IMR-90 (cell line): ENCODE measurements around the gene CDH13. TPM values are rescaled to one million over a fixed set of nuclear protein-coding genes. Genes with fewer than 3 reads are reported as not detected.

Experiments used
- ATAC-seq: fragments of 200-7000 bp; cut with Tn5 transposase; 2 replicates; pipeline ENCODE4 v1.9.1; 2020; ENCODE audit warnings: low read depth, mild to moderate bottlenecking, moderate library complexity
- BruUV-seq: library from RNA; stranded (reverse); fragments of 400-500 nt; replicated peaks from 2 replicates; lab custom pipeline; 2021; lab: Mats Ljungman, UMichigan
- CTCF ChIA-PET: fragments of 300-600 bp; formaldehyde crosslinking; extraction: SDS; loops from one replicate; lab custom pipeline; 2021; ENCODE audit warnings: antibody characterized with exemption; lab: Yijun Ruan, JAX
- POLR2A ChIA-PET: fragments of 300-600 bp; sonication (Branson Sonifier 250); formaldehyde crosslinking; loops from one replicate; lab custom pipeline; 2022; ENCODE audit warnings: antibody characterized with exemption; ENCODE audit not compliant: unreplicated experiment; lab: Charles Lee
- DNase-seq: peaks from one replicate; pipeline ENCODE4 v3.0.0; 2013
- H2AFZ ChIP-seq: replicated peaks from 2 replicates; pipeline ENCODE3; 2013; ENCODE audit warnings: low read length, mild to moderate bottlenecking; ENCODE audit not compliant: poor library complexity
- H2AK5ac ChIP-seq: 2 replicates; pipeline ENCODE4 v1.6.1; 2013; ENCODE audit warnings: low read depth, low read length, inconsistent platforms
- H2AK9ac ChIP-seq: replicated peaks from 2 replicates; pipeline ENCODE3; 2013; ENCODE audit warnings: mild to moderate bottlenecking, low read depth, low read length, moderate library complexity; ENCODE audit not compliant: poor library complexity
- H2BK120ac ChIP-seq: 2 replicates; pipeline ENCODE4 v1.6.1; 2013; ENCODE audit warnings: low read depth, low read length, inconsistent platforms
- H2BK15ac ChIP-seq: 3 replicates; pipeline ENCODE4 v1.6.1; 2013; ENCODE audit warnings: low read depth, low read length, inconsistent platforms
- H2BK20ac ChIP-seq: 2 replicates; pipeline ENCODE4 v1.6.1; 2013; ENCODE audit warnings: low read depth, mild to moderate bottlenecking, inconsistent platforms, low read length, moderate library complexity
- H2BK5ac ChIP-seq: 2 replicates; pipeline ENCODE4 v1.6.1; 2013; ENCODE audit warnings: mild to moderate bottlenecking, low read depth, low read length, inconsistent platforms; ENCODE audit not compliant: poor library complexity, severe bottlenecking
- H3K14ac ChIP-seq: replicated peaks from 2 replicates; pipeline ENCODE4 v1.6.1; 2013; ENCODE audit warnings: low read depth, low read length, inconsistent platforms
- H3K18ac ChIP-seq: 2 replicates; pipeline ENCODE4 v1.6.1; 2013; ENCODE audit warnings: low read depth, low read length, control low read depth
- H3K23ac ChIP-seq: 2 replicates; pipeline ENCODE4 v1.6.1; 2013; ENCODE audit warnings: low read depth, low read length, inconsistent platforms
- H3K27ac ChIP-seq: 2 replicates; pipeline ENCODE4 v1.5.1; 2013; ENCODE audit warnings: mild to moderate bottlenecking, control low read depth, low read length; ENCODE audit not compliant: insufficient read depth
- H3K27me3 ChIP-seq: 2 replicates; pipeline ENCODE4 v1.6.1; 2013; ENCODE audit warnings: low read length; ENCODE audit not compliant: control insufficient read depth, insufficient read depth
- H3K36me3 ChIP-seq: 2 replicates; pipeline ENCODE4 v1.6.1; 2013; ENCODE audit warnings: low read length, mixed read lengths; ENCODE audit not compliant: control insufficient read depth, insufficient read depth
- H3K4ac ChIP-seq: 2 replicates; pipeline ENCODE4 v1.6.1; 2013; ENCODE audit warnings: low read depth, low read length, inconsistent platforms
- H3K4me1 ChIP-seq: 2 replicates; pipeline ENCODE4 v1.6.1; 2013; ENCODE audit warnings: low read length, mixed read lengths; ENCODE audit not compliant: control insufficient read depth, insufficient read depth
- H3K4me2 ChIP-seq: 2 replicates; pipeline ENCODE4 v1.6.1; 2013; ENCODE audit warnings: low read depth, mild to moderate bottlenecking, control low read depth, low read length, moderate library complexity
- H3K4me3 ChIP-seq: 2 replicates; pipeline ENCODE4 v1.5.1; 2013; ENCODE audit warnings: low read depth, mild to moderate bottlenecking, control low read depth, low read length, moderate library complexity; ENCODE audit not compliant: insufficient read depth
- H3K56ac ChIP-seq: 2 replicates; pipeline ENCODE4 v1.6.1; 2013; ENCODE audit warnings: low read length, inconsistent platforms; ENCODE audit not compliant: insufficient read depth; ENCODE audit errors: extremely low read depth
- H3K79me1 ChIP-seq, 2 experiments: 2 replicates each; pipeline ENCODE4 v1.6.1; 2013; ENCODE audit warnings: low read length in 2 of 2, inconsistent platforms in 1 of 2, low read depth in 1 of 2
- H3K9ac ChIP-seq: 2 replicates; pipeline ENCODE4 v1.6.1; 2013; ENCODE audit warnings: low read depth, low read length, control low read depth
- H3K9me1 ChIP-seq: 2 replicates; pipeline ENCODE4 v1.6.1; 2013; ENCODE audit warnings: low read length, inconsistent platforms; ENCODE audit not compliant: insufficient read depth
- H3K9me3 ChIP-seq: 2 replicates; pipeline ENCODE4 v1.6.1; 2013; ENCODE audit warnings: low read length; ENCODE audit not compliant: control insufficient read depth, insufficient read depth
- H4K20me1 ChIP-seq: 2 replicates; pipeline ENCODE4 v1.6.1; 2013; ENCODE audit warnings: low read length, inconsistent platforms; ENCODE audit not compliant: insufficient read depth
- H4K5ac ChIP-seq: 2 replicates; pipeline ENCODE4 v1.6.1; 2013; ENCODE audit warnings: mild to moderate bottlenecking, low read depth, low read length, control low read depth
- H4K8ac ChIP-seq, 2 experiments: 2 replicates each; pipeline ENCODE4 v1.6.1; 2013; ENCODE audit warnings: low read depth in 2 of 2, low read length in 2 of 2, control low read depth in 1 of 2, inconsistent platforms in 1 of 2
- H4K91ac ChIP-seq: 2 replicates; pipeline ENCODE4 v1.6.1; 2013; ENCODE audit warnings: low read depth, low read length, inconsistent platforms; ENCODE audit not compliant: insufficient read depth
- RCOR1 ChIP-seq: IDR thresholded peaks from 2 replicates; pipeline ENCODE4 v1.6.1; 2012; ENCODE audit warnings: mild to moderate bottlenecking, low read length, improper control_type of control experiment; ENCODE audit not compliant: insufficient replicate concordance
- WGBS, 2 experiments: methylation state at CpG; one replicate each; pipeline versions ENCODE4 v1.1.5 to v1.1.7; 2013; ENCODE audit warnings: missing lambda C conversion rate in 2 of 2; ENCODE audit not compliant: insufficient read length in 1 of 2; ENCODE audit errors: extremely low coverage in 2 of 2; 5-methylcytosine and 5-hydroxymethylcytosine counted together
- dilution Hi-C: fragments of 300-500 bp; cut with HindIII; formaldehyde crosslinking; loops from one replicate; pipeline ENCODE4 v1.14.3; 2018; ENCODE audit warnings: low sequenced_read_pairs; ENCODE audit not compliant: unreplicated experiment
- in situ Hi-C: fragments of 300-500 bp; cut with MboI; formaldehyde crosslinking; loops from 3 replicates; pipeline ENCODE4 v1.14.3; 2019; ENCODE audit warnings: low sequenced_read_pairs, inconsistent platforms, mixed read lengths
- intact Hi-C: fragments of 100-400 bp; cut with micrococcal nuclease; formaldehyde crosslinking; loops from 2 replicates; pipeline ENCODE4 v1.10.0; 2022
- polyA plus RNA-seq, 3 experiments: library from polyadenylated mRNA; depleted of rRNA; stranded (reverse); fragments of >200 nt; gene quantifications; 2 replicates each; pipeline ENCODE4 v1.2.3, GENCODE V29; 2012; ENCODE audit warnings: low replicate concordance in 1 of 3
- total RNA-seq: library from RNA; depleted of rRNA; stranded (reverse); fragments of >200 nt; gene quantifications from 2 replicates; pipeline ENCODE4 v1.2.3, GENCODE V29; 2012

Gene CDH13
- total and polyA plus RNA-seq, 2 of the 4 experiments (the other 2 are of a cell fraction), result 61.6 to 74.7 TPM

DNA sequence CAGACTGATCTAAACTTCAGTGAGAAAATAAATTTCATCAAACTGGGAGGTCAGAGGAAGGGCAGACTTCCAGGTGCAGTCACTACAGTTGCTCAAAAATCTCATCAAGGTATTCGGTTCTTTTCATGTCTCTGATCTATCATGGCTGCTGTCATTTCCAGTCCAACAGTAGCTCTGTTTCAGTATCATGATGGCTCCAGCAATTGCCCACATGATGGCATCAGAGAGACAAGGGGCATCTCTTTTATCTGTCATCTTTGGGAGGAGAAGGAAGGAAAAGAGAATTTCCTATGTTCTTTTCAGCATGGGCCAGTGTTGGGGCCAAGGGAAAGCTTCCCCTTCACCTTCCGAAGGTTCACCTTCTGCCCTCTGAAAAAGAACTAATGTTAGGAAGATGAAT is 676.1 kb downstream of the CDH13 start:
- H3K79me1 ChIP-seq, result no peaks in the 10 kb centered on the region
- no peaks in the 10 kb centered on the region for H3K27me3 ChIP-seq
- no peak overlapping the region for H3K4ac ChIP-seq
- in situ Hi-C loops, result no loop called here
- no peak for DNase-seq
- no peak overlapping the region for H3K27ac ChIP-seq
- TF ChIP-seq RCOR1, result no peak
- no peak overlapping the region for H2BK20ac ChIP-seq
- H3K4me1 ChIP-seq, result peaks cover 2% of the 10 kb centered on the region; the same call in 1 of the 2 replicates
- H3K9ac ChIP-seq, result no peak overlapping the region
- H3K14ac ChIP-seq, result no peak overlapping the region
- no peaks in the 10 kb centered on the region; the same call in 1 of the 2 replicates for H3K9me1 ChIP-seq
- H4K20me1 ChIP-seq, result no peaks in the 10 kb centered on the region
- no peak overlapping the region for H2AFZ ChIP-seq
- H3K56ac ChIP-seq, result no peak overlapping the region
- CTCF ChIA-PET, result interaction anchor here (0.8 kb wide), 1 partner anchor 43 kb away, joined by 3 read pairs; no protein-coding TSS in a partner anchor
- H3K18ac ChIP-seq, result no peak overlapping the region
- H2BK5ac ChIP-seq, result no peak overlapping the region
- no peak overlapping the region for H3K4me2 ChIP-seq
- no peak overlapping the region for H4K5ac ChIP-seq
- H3K36me3 ChIP-seq, result no peaks in the 10 kb centered on the region
- no peak overlapping the region for H4K91ac ChIP-seq
- H4K8ac ChIP-seq, result no peak overlapping the region
- H2BK120ac ChIP-seq, result no peak overlapping the region
- H3K23ac ChIP-seq, result no peak overlapping the region
- dilution Hi-C loops, result no loop called here
- BruUV-seq, result no TSS peak
- H3K9me3 ChIP-seq, result no peaks in the 10 kb centered on the region
- no peak overlapping the region for H2AK5ac ChIP-seq
- no peak overlapping the region for H3K4me3 ChIP-seq
- POLR2A ChIA-PET, result no interaction called here
- intact Hi-C loops, result no loop called here
- H2AK9ac ChIP-seq, result no peak overlapping the region
- no peak for ATAC-seq
- 83% methylated on average over 1 of the region's 2 CpGs; no CpG with 5 or more reads in 1 of the 2 experiments for WGBS, 2 experiments
- H2BK15ac ChIP-seq, result no peak overlapping the region
